Prostate gland (tissue), 2 donors: Measurements from ENCODE around the gene PRM3.

Experiments
- CTCF ChIP-seq, 4 experiments: fragments of 200-600 bp in 2 of 4; fragments of 450-650 bp in 2 of 4; sonication (generic) in 2 of 4; IDR thresholded peaks; 1 replicate in 3 of 4; 2 replicates in 1 of 4; pipeline ENCODE4 v1.5.1; 2016 to 2019; ENCODE audit warnings: antibody characterized with exemption in 4 of 4, mild to moderate bottlenecking in 2 of 4, moderate library complexity in 2 of 4
- POLR2A ChIP-seq: fragments of 450-650 bp; IDR thresholded peaks from one replicate; pipeline ENCODE4 v1.6.1; 2016; ENCODE audit warnings: antibody characterized with exemption, mild to moderate bottlenecking
- POLR2AphosphoS5 ChIP-seq: sonication (generic); formaldehyde crosslinking; IDR thresholded peaks from one replicate; pipeline ENCODE4 v1.6.1; 2017; ENCODE audit warnings: antibody characterized with exemption

- TF ChIP-seq CTCF (IDR thresholded peaks at IDR 0.05) (no peak), POLR2A (no peak), POLR2AphosphoS5 (no peak)
Observed at GRCh38 chr16:11307639-11308492, 34.4 kb upstream of the PRM3 start.
